Measurements from ENCODE around the gene TRIM9. TPM values are rescaled to one million over a fixed set of nuclear protein-coding genes. Genes with fewer than 3 reads are reported as not detected.

The TRIM9 gene
- polyA plus RNA-seq, 1 donor, result 2.8 TPM

- DNase-seq, result no peak
Measured at GRCh38 chr14:50932592-50933495, 162.1 kb downstream of the TRIM9 start.

GRCh38 chr14:50932156-50932555 lies 162.7 kb downstream of the TRIM9 start:
- no peak for DNase-seq

GRCh38 chr14:50931559-50931958 lies 163.3 kb downstream of the TRIM9 start:
- DNase-seq, result no peak

GRCh38 chr14:50929506-50929905 lies 165.4 kb downstream of the TRIM9 start:
- no peak for DNase-seq

- no peak for DNase-seq
Measured at GRCh38 chr14:50928002-50928635, 166.8 kb downstream of the TRIM9 start.

- DNase-seq, result no peak
Measured at GRCh38 chr14:50926851-50927386, 168.0 kb downstream of the TRIM9 start.

Other genes starting within 250 kb of the TRIM9 start
- gene ABHD12B, start 223.1 kb downstream of the TRIM9 start, polyA plus RNA-seq (ENCODE audit: insufficient read length), result 0.47 TPM
- gene PYGL, start 150.6 kb downstream of the TRIM9 start, polyA plus RNA-seq (ENCODE audit: insufficient read length), result 20.7 TPM
- gene TMX1, start 145.1 kb upstream of the TRIM9 start, polyA plus RNA-seq (ENCODE audit: insufficient read length), result 54.8 TPM